GM21360 (cell line): ENCODE data around the gene MIPOL1.
"Not testable (repeated sequence)": the region's sequence is repeated elsewhere in the genome, so short reads cannot be mapped to it uniquely, and the experiment has no call there.

Source experiments
- ATAC-seq: cut with Tn5 transposase; IDR thresholded peaks from one replicate; pipeline ENCODE4 v1.9.1; 2021; ENCODE audit warnings: mild to moderate bottlenecking, moderate library complexity; ENCODE audit not compliant: unreplicated experiment

MIPOL1 gene

GRCh38 chr14:37443461-37443860 is 245.7 kb downstream of the MIPOL1 start:
- no peak for ATAC-seq

- no peak for ATAC-seq
Measured at GRCh38 chr14:37447883-37448391, 250.2 kb downstream of the MIPOL1 start.

GRCh38 chr14:37452323-37452722 is 254.6 kb downstream of the MIPOL1 start:
- no peak for ATAC-seq

GRCh38 chr14:37453985-37454384 is 256.2 kb downstream of the MIPOL1 start:
- ATAC-seq, result no peak

- ATAC-seq, result no peak
Measured at GRCh38 chr14:37457334-37457733, 259.6 kb downstream of the MIPOL1 start.

- ATAC-seq, result not testable (repeated sequence)
Measured at GRCh38 chr14:37462426-37462825, 264.7 kb downstream of the MIPOL1 start.

- no peak for ATAC-seq
Measured at GRCh38 chr14:37464192-37464858, 266.6 kb downstream of the MIPOL1 start.

- no peak for ATAC-seq
Measured at GRCh38 chr14:37466003-37466622, 268.4 kb downstream of the MIPOL1 start.

GRCh38 chr14:37466623-37467088 is 268.9 kb downstream of the MIPOL1 start:
- no peak for ATAC-seq

- ATAC-seq, result no peak
Measured at GRCh38 chr14:37469650-37470049, 271.9 kb downstream of the MIPOL1 start.

GRCh38 chr14:37470251-37470650 is 272.5 kb downstream of the MIPOL1 start:
- ATAC-seq, result no peak

- ATAC-seq, result no peak
Measured at GRCh38 chr14:37472906-37473305, 275.2 kb downstream of the MIPOL1 start.

GRCh38 chr14:37474191-37474590 is 276.5 kb downstream of the MIPOL1 start:
- ATAC-seq, result no peak

GRCh38 chr14:37480446-37481290 is 282.9 kb downstream of the MIPOL1 start:
- no peak for ATAC-seq

GRCh38 chr14:37482428-37482827 is 284.7 kb downstream of the MIPOL1 start:
- ATAC-seq, result no peak

GRCh38 chr14:37483672-37484071 is 285.9 kb downstream of the MIPOL1 start:
- no peak for ATAC-seq

GRCh38 chr14:37490607-37491006 is 292.9 kb downstream of the MIPOL1 start:
- ATAC-seq, result no peak

GRCh38 chr14:37491076-37491475 is 293.3 kb downstream of the MIPOL1 start:
- ATAC-seq, result no peak

- no peak for ATAC-seq
Measured at GRCh38 chr14:37493606-37494005, 295.9 kb downstream of the MIPOL1 start.

- no peak for ATAC-seq
Measured at GRCh38 chr14:37497422-37497821, 299.7 kb downstream of the MIPOL1 start.

- ATAC-seq, result no peak
Measured at GRCh38 chr14:37501877-37502276, 304.1 kb downstream of the MIPOL1 start.
